GM12891 (cell line): ENCODE results near the gene IL33.

Source experiments
- DNase-seq: peaks from one replicate; pipeline ENCODE4 v3.0.0; 2011; ENCODE audit warnings: low spot score; ENCODE audit not compliant: insufficient read length
- FAIRE-seq: peaks from 2 replicates; lab custom pipeline; 2011; peaks lifted over from hg19 to GRCh38; lab: Jason Lieb, UNC
- PAX5 ChIP-seq: IDR thresholded peaks from 2 replicates; pipeline ENCODE4 v1.6.1; 2011; ENCODE audit warnings: low read length, moderate library complexity, mild to moderate bottlenecking; ENCODE audit not compliant: insufficient read depth, severe bottlenecking
- POLR2A ChIP-seq: IDR thresholded peaks from 2 replicates; pipeline ENCODE4 v1.6.1; 2011; ENCODE audit warnings: low read depth, low read length, control low read depth
- POLR2AphosphoS5 ChIP-seq: IDR thresholded peaks from 2 replicates; pipeline ENCODE4 v1.6.1; 2011; ENCODE audit warnings: low read depth, low read length, control low read depth
- POU2F2 ChIP-seq: IDR thresholded peaks from 2 replicates; pipeline ENCODE4 v1.6.1; 2011; ENCODE audit warnings: low read depth, mild to moderate bottlenecking, control low read depth, low read length, moderate library complexity
- SPI1 ChIP-seq: IDR thresholded peaks from 2 replicates; pipeline ENCODE4 v1.6.1; 2011; ENCODE audit warnings: low read depth, low read length, control low read depth
- TAF1 ChIP-seq: IDR thresholded peaks from 2 replicates; pipeline ENCODE4 v1.6.1; 2011; ENCODE audit warnings: low read depth, low read length, control low read depth

Gene IL33

GRCh38 chr9:6194934-6195333, 20.7 kb upstream of the IL33 start:
- DNase-seq, result no peak
- TF ChIP-seq SPI1 (no peak), POLR2A (no peak), TAF1 (no peak), PAX5 (no peak), POU2F2 (no peak), POLR2AphosphoS5 (no peak)
- no peak for FAIRE-seq

- no peak for TF ChIP-seq POU2F2
- TF ChIP-seq PAX5, result no peak
- TF ChIP-seq POLR2AphosphoS5, result no peak
- TF ChIP-seq SPI1, result no peak
- no peak for TF ChIP-seq TAF1
- TF ChIP-seq POLR2A, result no peak
- DNase-seq, result no peak
- no peak for FAIRE-seq
Measured at GRCh38 chr9:6195714-6196360, 19.8 kb upstream of the IL33 start.

GRCh38 chr9:6197330-6197729, 18.3 kb upstream of the IL33 start:
- no peak for DNase-seq
- TF ChIP-seq POU2F2, result no peak
- TF ChIP-seq POLR2AphosphoS5, result no peak
- FAIRE-seq, result no peak

GRCh38 chr9:6198251-6198650, 17.4 kb upstream of the IL33 start:
- FAIRE-seq (no peak), DNase-seq (no peak)
- no peak for TF ChIP-seq TAF1
- TF ChIP-seq SPI1, result no peak
- no peak for TF ChIP-seq POLR2AphosphoS5
- TF ChIP-seq PAX5, result no peak
- TF ChIP-seq POU2F2, result no peak
- TF ChIP-seq POLR2A, result no peak

GRCh38 chr9:6199596-6199995, 16.0 kb upstream of the IL33 start:
- TF ChIP-seq PAX5 (no peak), SPI1 (no peak), POU2F2 (no peak), POLR2A (no peak), TAF1 (no peak), POLR2AphosphoS5 (no peak)
- FAIRE-seq, result no peak
- no peak for DNase-seq

GRCh38 chr9:6200761-6201160, 14.8 kb upstream of the IL33 start:
- DNase-seq (no peak), FAIRE-seq (no peak)
- no peak for TF ChIP-seq POU2F2
- no peak for TF ChIP-seq PAX5
- no peak for TF ChIP-seq TAF1
- no peak for TF ChIP-seq SPI1
- no peak for TF ChIP-seq POLR2AphosphoS5
- TF ChIP-seq POLR2A, result no peak

- TF ChIP-seq POLR2A (no peak), POLR2AphosphoS5 (no peak), PAX5 (no peak), SPI1 (no peak), POU2F2 (no peak), TAF1 (no peak)
- DNase-seq (no peak), FAIRE-seq (no peak)
Measured at GRCh38 chr9:6209966-6210365, 5.6 kb upstream of the IL33 start.

GRCh38 chr9:6212722-6213375, 2.8 kb upstream of the IL33 start:
- DNase-seq (no peak), FAIRE-seq (no peak)
- TF ChIP-seq TAF1 (no peak), SPI1 (no peak), PAX5 (no peak), POU2F2 (no peak), POLR2A (no peak), POLR2AphosphoS5 (no peak)

- FAIRE-seq, result no peak
Measured at GRCh38 chr9:6214434-6214833, 1.2 kb upstream of the IL33 start.

GRCh38 chr9:6214903-6215302, 704 bp upstream of the IL33 start:
- DNase-seq (no peak), FAIRE-seq (no peak)
- no peak for TF ChIP-seq POU2F2
- no peak for TF ChIP-seq PAX5
- no peak for TF ChIP-seq TAF1
- TF ChIP-seq POLR2A, result no peak
- no peak for TF ChIP-seq SPI1
- no peak for TF ChIP-seq POLR2AphosphoS5

More at GRCh38 chr9:6214434-6214833, 1.2 kb upstream of the IL33 start:
- TF ChIP-seq POLR2A, result no peak
- no peak for TF ChIP-seq POLR2AphosphoS5
- no peak for TF ChIP-seq TAF1
- no peak for TF ChIP-seq PAX5
- no peak for TF ChIP-seq SPI1
- TF ChIP-seq POU2F2, result no peak
- DNase-seq, result no peak
